ENCODE data around the gene ADAMTS7.

GRCh38 chr15:78791357-78791756 lies 19.9 kb downstream of the ADAMTS7 start:
- no peak for TF ChIP-seq CTCF (IDR thresholded peaks at IDR 0.05)
- no peak for TF ChIP-seq EZH2 (IDR thresholded peaks at IDR 0.05; ENCODE audit: borderline replicate concordance, insufficient read depth, low read depth, low read length, poor library complexity, severe bottlenecking)

All from B cell (primary cell).